Esophagus muscularis mucosa (tissue), 3 donors: ENCODE measurements around the gene TAPT1.

Experiments
- POLR2AphosphoS5 ChIP-seq, 2 donors: sonication (generic); formaldehyde crosslinking; IDR thresholded peaks; one replicate each; pipeline ENCODE4 v1.6.1; 2017; ENCODE audit warnings: antibody characterized with exemption in 2 of 2
- TF ChIP-seq, protein P1 (sequence below), 3 experiments: fragments of 200-600 bp in 2 of 3; fragments of 450-650 bp in 1 of 3; sonication (generic) in 2 of 3; IDR thresholded peaks; one replicate each; pipeline ENCODE4 v1.5.1; 2017 to 2019; ENCODE audit warnings: antibody characterized with exemption in 3 of 3, mild to moderate bottlenecking in 2 of 3, moderate library complexity in 1 of 3

DNA sequence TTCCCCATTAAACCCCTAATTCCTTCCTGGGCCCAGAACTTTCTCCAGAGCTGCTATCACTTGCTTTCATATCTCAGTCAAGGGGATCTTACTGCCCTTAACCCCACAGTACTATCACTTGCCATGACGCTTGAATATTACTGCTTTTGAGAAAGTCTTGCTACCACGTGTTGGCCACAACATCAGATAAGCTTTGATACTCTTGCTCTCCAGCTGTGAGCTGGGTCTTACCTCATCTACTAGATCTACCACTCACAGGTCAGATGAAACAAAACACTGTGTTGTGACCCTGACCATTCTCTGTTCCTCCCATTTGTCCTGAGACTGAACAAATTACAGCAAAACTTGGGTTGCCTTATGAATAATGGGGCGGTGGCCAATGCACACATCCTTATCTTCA lies 12.1 kb upstream of the TAPT1 start:
- TF ChIP-seq POLR2AphosphoS5 (IDR thresholded peaks at IDR 0.05), result no peak
- TF ChIP-seq, protein P1, sequence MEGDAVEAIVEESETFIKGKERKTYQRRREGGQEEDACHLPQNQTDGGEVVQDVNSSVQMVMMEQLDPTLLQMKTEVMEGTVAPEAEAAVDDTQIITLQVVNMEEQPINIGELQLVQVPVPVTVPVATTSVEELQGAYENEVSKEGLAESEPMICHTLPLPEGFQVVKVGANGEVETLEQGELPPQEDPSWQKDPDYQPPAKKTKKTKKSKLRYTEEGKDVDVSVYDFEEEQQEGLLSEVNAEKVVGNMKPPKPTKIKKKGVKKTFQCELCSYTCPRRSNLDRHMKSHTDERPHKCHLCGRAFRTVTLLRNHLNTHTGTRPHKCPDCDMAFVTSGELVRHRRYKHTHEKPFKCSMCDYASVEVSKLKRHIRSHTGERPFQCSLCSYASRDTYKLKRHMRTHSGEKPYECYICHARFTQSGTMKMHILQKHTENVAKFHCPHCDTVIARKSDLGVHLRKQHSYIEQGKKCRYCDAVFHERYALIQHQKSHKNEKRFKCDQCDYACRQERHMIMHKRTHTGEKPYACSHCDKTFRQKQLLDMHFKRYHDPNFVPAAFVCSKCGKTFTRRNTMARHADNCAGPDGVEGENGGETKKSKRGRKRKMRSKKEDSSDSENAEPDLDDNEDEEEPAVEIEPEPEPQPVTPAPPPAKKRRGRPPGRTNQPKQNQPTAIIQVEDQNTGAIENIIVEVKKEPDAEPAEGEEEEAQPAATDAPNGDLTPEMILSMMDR (IDR thresholded peaks at IDR 0.05), result no peak
